ENCODE data around the gene CEP112.
"Not testable (repeated sequence)": the region's sequence is repeated elsewhere in the genome, so short reads cannot be mapped to it uniquely, and the experiment has no call there.

CEP112 gene

GRCh38 chr17:65742403-65743307 is 449.3 kb downstream of the CEP112 start:
- Mint-ChIP-seq H3K9me3 (no peaks in the 10 kb centered on the region), H3K4me3 (no peak overlapping the region), H3K27me3 (ENCODE audit: low read depth) (no peaks in the 10 kb centered on the region), H3K36me3 (ENCODE audit: low read depth) (peaks cover 13% of the 10 kb centered on the region), H3K27ac (peak overlapping the region; percentile 7 to 85 (median 64)), H3K4me1 (peaks cover 29% of the 10 kb centered on the region)
- no peak for TF ChIP-seq CTCF (IDR thresholded peaks at IDR 0.05; ENCODE audit: unreplicated experiment in 3 of 3)

DNA sequence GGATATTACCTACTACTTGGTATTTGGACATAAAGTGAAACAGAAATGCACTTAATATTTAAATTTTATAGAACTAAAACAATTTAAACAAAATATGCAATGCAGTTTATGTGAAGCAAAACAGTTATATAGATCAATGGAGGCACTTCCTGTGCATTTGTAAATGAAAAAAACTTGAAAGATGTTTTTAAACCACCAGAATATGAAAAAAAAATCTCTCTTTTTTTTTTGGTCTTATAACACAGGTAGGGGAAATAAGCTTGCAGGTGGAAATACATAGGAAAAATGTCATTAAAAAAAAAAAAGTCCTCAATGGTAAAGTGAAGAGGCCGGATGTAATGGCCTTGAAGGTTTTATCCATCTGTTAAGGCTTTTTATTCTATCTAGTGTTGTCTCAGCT is 450.2 kb downstream of the CEP112 start:
- Mint-ChIP-seq H3K4me1 (peaks cover 29% of the 10 kb centered on the region), H3K27ac (peak overlapping the region in 1 of 3 experiments; percentile 85), H3K36me3 (ENCODE audit: low read depth) (peaks cover 19% of the 10 kb centered on the region), H3K9me3 (no peaks in the 10 kb centered on the region), H3K4me3 (no peak overlapping the region), H3K27me3 (ENCODE audit: low read depth) (no peaks in the 10 kb centered on the region)
- no peak for TF ChIP-seq CTCF (IDR thresholded peaks at IDR 0.05; ENCODE audit: unreplicated experiment in 3 of 3)

DNA sequence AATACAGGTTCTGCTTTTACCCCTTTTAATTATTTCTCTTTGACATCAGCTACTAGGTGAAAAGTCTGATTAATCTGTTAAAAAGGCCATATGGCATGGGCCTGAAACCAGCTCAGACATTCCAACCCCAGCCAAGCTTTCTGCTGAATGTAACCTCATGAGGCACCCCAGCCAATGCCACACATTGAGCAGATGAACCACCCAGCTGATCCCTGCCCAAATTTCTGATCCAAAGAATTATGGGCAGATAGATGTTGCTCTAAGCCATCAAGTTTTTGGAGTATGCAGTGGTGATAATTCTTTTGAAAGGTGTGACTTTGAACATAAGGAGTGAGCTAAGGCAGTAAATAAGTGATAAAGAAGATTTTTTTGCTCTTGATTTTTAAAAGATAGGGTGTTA is 452.9 kb downstream of the CEP112 start:
- peaks cover 24% of the 10 kb centered on the region for H3K4me1 Mint-ChIP-seq
- H3K27me3 Mint-ChIP-seq (ENCODE audit: low read depth): no peaks in the 10 kb centered on the region
- no peak overlapping the region for H3K27ac Mint-ChIP-seq
- no peak for TF ChIP-seq CTCF (IDR thresholded peaks at IDR 0.05; ENCODE audit: unreplicated experiment in 3 of 3)
- H3K36me3 Mint-ChIP-seq (ENCODE audit: low read depth): peaks cover 24% of the 10 kb centered on the region
- peaks cover 1% of the 10 kb centered on the region for H3K9me3 Mint-ChIP-seq
- no peak overlapping the region for H3K4me3 Mint-ChIP-seq

- Mint-ChIP-seq H3K4me1 (peaks cover 19% of the 10 kb centered on the region), H3K27ac (no peak overlapping the region), H3K27me3 (ENCODE audit: low read depth) (no peaks in the 10 kb centered on the region), H3K9me3 (peaks cover 9% of the 10 kb centered on the region), H3K36me3 (ENCODE audit: low read depth) (peaks cover 37% of the 10 kb centered on the region), H3K4me3 (no peak overlapping the region)
- TF ChIP-seq CTCF (IDR thresholded peaks at IDR 0.05; ENCODE audit: unreplicated experiment in 3 of 3): no peak
These were observed 454.5 kb downstream of the CEP112 start for GRCh38 chr17:65737451-65737850.

DNA sequence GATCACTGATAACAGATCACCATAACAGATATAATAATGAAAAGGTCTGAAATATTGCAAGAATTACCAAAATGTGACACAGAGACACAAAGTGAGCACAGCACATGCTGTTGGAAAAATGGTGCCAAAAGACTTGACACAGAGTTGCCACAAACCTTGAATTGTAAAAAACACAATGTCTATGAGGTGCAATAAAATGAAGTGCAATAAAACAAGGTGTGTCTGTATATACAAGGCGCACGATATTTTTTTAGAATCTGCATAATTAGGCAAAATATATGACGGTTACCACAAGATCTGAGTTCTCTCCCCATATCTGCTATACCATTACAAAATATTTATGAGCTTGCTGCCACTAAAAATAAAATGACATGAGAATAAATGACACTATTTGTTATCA is 458.6 kb downstream of the CEP112 start:
- TF ChIP-seq CTCF (IDR thresholded peaks at IDR 0.05; ENCODE audit: unreplicated experiment in 3 of 3): no peak
- H3K36me3 Mint-ChIP-seq (ENCODE audit: low read depth): peaks cover 38% of the 10 kb centered on the region
- H3K4me1 Mint-ChIP-seq: peaks cover 18% of the 10 kb centered on the region
- no peak overlapping the region for H3K27ac Mint-ChIP-seq
- no peaks in the 10 kb centered on the region for H3K27me3 Mint-ChIP-seq (ENCODE audit: low read depth)
- H3K4me3 Mint-ChIP-seq: no peak overlapping the region
- peaks cover 9% of the 10 kb centered on the region for H3K9me3 Mint-ChIP-seq

- H3K27me3 Mint-ChIP-seq (ENCODE audit: low read depth); H3K9me3 Mint-ChIP-seq; H3K4me3 Mint-ChIP-seq; H3K27ac Mint-ChIP-seq: not testable (repeated sequence)
- Mint-ChIP-seq H3K4me1 (peaks cover 19% of the 10 kb centered on the region), H3K36me3 (ENCODE audit: low read depth) (peaks cover 34% of the 10 kb centered on the region)
These were observed 459.3 kb downstream of the CEP112 start for GRCh38 chr17:65732667-65733066.
